GM12873 (cell line): ENCODE results near the gene TBL2.

Experiments used
- TF ChIP-seq, protein P1 (sequence below): IDR thresholded peaks from 2 replicates; pipeline ENCODE4 v1.5.1; 2012; ENCODE audit warnings: low read depth, mild to moderate bottlenecking, moderate library complexity, low read length, control low read depth; ENCODE audit not compliant: insufficient read depth; ENCODE audit errors: missing control alignments

Gene TBL2

DNA sequence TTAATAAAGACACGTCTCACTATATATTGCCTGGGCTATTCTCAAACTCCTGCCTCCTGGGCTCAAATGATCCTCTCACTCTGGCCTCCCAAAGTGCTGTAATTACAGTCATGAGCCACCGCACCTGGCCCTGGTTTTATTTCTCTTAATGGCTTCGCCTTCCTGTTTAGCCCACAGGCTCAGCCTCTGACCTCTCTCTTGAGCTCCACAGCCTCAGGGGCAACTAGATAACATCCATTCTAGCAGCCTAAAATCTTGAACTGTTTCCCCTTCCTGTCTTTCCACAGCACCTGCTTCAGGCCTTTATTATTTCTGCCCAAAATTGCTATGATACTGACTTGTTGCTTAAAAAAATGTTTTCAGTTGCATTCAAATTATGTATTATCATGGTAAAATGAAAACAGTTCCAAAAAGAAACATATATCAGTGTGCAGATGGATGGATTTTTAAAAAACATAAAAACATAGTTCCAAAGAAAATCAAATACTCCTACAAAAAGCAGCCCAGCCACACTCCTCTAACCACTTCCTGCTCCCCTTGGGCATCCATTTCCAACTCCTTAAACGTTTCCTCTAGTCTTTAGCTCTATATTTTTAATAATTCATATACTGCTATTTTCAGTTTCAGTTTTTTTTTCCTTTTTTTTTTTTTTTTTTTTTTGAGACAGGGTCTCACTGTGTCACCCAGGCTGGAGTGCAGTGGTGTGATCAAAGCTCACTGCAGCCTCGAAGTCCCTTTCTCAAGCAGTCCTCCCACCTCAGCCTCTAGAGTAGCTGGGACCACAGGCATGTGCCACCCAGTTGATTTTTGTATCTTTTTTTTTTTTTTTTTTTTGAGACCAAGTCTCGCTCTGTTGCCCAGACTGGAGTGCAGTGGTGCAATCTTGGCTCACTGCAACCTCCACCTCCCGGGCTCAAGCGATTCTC lies 51.2 kb downstream of the TBL2 start:
- TF ChIP-seq, protein P1, sequence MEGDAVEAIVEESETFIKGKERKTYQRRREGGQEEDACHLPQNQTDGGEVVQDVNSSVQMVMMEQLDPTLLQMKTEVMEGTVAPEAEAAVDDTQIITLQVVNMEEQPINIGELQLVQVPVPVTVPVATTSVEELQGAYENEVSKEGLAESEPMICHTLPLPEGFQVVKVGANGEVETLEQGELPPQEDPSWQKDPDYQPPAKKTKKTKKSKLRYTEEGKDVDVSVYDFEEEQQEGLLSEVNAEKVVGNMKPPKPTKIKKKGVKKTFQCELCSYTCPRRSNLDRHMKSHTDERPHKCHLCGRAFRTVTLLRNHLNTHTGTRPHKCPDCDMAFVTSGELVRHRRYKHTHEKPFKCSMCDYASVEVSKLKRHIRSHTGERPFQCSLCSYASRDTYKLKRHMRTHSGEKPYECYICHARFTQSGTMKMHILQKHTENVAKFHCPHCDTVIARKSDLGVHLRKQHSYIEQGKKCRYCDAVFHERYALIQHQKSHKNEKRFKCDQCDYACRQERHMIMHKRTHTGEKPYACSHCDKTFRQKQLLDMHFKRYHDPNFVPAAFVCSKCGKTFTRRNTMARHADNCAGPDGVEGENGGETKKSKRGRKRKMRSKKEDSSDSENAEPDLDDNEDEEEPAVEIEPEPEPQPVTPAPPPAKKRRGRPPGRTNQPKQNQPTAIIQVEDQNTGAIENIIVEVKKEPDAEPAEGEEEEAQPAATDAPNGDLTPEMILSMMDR = no peak

DNA sequence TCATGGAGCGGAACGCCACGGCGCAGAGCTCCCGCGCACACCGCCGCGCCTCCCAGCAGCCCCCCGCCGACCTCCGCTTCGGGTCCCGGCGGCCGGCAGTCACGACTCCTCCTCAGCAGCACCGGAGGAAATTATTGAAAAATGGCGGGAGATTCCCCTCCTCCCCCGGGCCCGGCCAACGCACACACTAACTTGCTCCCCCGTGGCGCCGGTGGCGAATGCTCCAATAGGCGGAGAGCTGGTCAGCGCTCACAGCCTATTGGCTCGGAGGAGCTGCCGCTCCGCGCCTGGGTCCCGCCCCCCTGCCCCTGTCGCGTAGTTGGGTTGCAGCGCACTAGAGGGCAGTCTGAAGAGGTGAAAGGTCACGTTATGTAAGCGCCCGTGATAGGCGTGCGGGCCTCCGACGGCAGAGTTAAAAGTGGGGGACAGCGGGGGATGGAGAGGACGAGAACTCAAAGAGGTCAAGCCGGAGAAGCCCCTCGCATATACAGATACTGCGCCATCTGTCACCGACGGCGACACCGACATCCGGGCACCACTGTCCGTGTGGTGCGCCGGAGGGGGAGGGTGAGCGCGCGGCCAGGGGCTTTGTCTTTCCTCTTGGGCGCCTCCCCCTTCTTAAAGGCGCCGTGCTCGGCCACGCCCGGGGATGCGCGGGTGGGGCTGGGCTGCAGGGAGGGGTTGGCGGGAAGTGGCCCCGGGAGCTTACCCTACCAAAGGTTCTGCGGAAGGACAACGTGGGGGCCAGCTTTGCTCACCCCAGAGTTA lies 56.1 kb downstream of the TBL2 start, which contains the start of gene BAZ1B:
Gene BAZ1B, minus strand, starts transcription at position 189 of the 768 bp plus-strand sequence. CDS start 360 bp downstream, outside the sequence.
- TF ChIP-seq, protein P1 = no peak

DNA sequence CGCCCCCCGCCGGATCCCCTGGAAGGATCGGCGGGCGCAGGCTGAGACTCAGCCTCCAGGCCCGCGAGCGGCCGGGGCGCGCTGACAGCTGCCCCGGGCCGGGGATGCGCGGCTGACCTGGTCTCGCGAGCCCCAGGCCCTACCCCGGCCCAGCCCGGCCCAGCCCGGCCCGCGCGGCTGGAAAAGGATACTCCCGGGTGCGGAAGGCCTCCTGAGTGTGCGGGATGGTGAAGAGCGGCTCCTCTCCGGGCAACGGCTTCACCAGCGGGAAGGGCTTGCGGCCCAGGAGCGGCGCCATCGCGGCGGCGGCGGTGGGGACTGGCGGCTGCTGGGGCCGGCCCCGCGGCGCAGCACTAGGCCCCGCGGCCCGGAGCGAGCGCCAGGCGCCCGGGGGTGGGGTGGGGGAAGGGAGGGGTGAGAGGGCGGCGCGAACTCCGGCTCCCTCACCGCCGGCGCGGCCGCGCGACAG lies 56.7 kb downstream of the TBL2 start:
- TF ChIP-seq, protein P1 = no peak

DNA sequence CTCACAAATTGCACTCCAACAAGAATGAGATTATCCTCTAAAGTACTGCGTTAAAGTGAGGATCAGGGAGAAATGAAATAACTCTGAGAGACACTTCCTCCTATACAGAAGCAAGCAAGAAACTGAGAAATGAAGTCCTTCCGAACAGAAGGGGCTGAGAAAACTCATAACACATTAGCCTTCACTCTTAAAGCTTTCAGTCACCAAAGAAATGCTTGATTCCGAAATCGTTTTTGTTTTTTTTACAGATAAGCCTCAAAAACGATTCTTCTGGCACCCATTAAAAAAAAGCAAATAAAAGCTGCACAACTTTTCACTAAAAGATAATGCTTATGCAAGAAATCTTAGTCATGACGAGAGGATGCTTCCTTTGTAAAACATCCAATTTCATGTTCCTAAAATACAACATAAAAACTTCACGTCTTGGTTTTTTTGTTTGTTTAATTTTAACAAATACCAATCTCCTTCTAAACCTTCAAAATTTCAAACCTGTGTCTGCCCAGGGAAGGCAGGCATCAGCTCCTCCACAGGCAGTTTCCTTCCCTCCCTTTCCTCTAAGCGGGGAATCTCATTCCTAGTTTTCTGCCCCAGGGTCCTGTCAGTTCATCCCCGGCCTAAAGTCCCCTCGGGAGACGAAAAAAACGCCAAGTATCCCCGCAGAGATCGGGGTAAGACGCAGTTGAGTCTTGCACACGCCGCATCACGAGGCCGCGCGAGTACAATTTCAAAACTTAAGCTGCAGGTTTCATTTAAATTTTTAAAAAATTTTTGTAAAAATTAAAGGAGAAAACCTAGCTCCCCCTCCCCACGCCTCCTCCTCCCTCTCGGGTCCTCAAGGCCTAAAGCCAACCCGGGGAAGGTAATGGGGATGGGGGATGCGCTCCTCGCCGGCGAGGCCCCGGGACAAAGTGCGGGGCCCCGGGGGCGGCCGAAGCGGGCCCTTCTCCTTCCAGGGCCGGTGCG lies 57.4 kb downstream of the TBL2 start:
- TF ChIP-seq, protein P1 = no peak

DNA sequence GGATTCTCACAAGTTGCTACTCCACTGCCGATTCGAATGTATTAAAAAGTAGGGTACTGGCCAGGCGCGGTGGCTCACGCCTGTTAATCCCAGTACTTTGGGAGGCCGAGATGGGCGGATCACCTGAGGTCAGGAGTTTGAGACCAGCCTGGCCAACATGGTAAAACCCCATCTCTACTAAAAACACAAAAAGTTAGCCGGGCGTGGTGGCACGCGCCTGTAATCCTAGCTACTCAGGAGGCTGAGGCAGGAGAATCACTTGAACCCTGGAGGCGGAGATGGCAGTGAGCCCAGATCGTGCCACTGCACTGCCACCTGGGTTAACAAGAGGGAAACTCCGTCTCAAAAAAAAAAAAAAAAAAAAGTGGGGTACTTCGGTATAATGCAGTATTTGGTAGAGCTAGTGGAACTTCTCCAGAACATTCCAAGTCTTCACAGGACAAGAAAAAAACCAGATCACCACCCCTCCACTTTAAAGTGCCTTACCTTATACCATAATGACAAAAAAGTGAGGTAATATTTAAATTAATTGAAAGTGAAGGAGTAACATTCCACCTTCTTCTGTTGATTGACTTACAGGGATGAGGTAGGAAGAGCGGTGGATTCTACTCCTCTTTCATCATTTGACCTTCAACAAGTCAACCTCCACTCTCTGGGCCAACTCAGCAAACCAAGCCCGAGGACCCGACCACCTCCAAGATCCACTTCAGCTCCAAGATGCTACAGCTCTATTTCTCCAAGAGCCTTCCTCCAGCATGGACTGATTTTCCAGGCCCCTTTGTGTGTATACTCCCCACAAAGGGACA lies 58.3 kb downstream of the TBL2 start:
- TF ChIP-seq, protein P1 = no peak

DNA sequence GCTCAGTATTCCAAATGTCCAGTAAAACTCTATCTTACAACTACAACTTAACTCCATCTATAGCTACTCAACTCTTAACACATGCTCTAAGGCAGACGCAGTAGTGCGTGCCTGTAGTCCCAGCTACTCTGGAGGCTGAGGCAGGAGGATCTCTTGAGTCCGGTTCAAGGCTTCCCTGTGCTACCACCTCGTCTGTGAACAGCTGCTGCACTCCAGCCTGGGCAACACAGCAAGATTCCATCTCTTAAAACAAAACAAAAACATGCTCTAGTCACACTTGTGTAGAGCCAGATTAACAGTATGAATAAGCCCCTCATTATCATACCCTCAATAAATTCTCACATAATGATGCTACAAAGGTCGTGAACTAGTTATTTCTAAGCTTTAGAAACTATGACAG lies 59.9 kb downstream of the TBL2 start:
- TF ChIP-seq, protein P1 = no peak
